WTC11 (cell line): ENCODE results near the gene LGALS1.

Source experiments
- CTCF ChIP-seq: fragments of 200-600 bp; IDR thresholded peaks from 2 replicates; pipeline ENCODE4 v1.8.0; 2022; ENCODE audit warnings: antibody characterized with exemption
- NR3C1 ChIP-seq: sonication (generic); formaldehyde crosslinking; conservative IDR thresholded peaks from 2 replicates; pipeline ENCODE4 v1.8.1; 2023; ENCODE audit warnings: low read depth, mild to moderate bottlenecking, missing genetic modification reagents
- SP1 ChIP-seq: sonication (generic); formaldehyde crosslinking; conservative IDR thresholded peaks from 2 replicates; pipeline ENCODE4 v1.8.1; 2022; ENCODE audit warnings: missing genetic modification reagents
- TP53 ChIP-seq: sonication (generic); formaldehyde crosslinking; IDR thresholded peaks from 2 replicates; pipeline ENCODE4 v1.8.1; 2023; ENCODE audit warnings: mild to moderate bottlenecking, missing genetic modification reagents
- TF ChIP-seq, protein P1 (sequence below): sonication (generic); formaldehyde crosslinking; IDR thresholded peaks from 2 replicates; pipeline ENCODE4 v1.8.0; 2022; ENCODE audit warnings: mild to moderate bottlenecking, missing genetic modification reagents

DNA sequence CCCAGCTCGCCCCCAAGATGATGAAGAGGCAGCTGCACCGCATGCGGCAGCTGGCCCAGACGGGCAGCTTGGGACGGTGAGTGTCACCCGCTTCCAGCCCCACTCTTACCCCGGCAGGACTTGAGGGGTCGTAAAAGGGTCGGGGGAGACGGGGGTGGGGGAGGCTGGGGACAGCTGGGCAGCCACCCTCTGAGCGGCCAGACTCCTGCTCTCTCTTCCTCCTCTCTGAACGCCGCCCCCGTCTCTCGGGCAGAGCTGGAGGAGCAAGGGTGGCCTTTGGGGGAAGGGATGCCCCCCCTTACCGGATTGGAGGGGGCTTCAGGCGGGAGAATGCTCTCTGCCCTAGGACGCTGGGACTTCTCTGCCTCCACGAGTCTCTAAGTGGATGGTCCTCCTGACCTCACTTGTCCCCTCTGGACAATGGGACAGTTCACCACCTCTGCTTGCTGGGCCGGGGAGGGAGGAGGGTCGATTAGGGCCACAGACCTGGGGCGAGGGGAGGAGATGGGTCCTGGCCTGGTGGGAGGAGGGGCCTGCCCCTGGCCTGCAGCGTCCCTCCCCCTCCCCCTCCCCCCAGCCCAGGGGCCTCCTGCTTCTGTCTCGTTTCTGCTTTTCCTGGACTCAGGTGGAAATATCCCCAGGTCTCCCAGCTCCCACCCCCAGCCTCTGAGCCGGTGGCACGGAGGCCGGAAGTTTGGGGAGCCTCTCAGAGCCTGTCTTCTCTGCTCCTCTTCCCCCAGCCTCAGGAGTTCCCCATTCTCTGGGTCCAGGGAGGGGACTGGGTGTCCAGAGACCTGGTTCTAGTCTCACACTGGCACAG lies 35.5 kb upstream of the LGALS1 start:
- no peak for TF ChIP-seq SP1 (CRISPR knock-in tag)
- TF ChIP-seq, protein P1, sequence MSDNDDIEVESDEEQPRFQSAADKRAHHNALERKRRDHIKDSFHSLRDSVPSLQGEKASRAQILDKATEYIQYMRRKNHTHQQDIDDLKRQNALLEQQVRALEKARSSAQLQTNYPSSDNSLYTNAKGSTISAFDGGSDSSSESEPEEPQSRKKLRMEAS (CRISPR knock-in tag), result no peak
- no peak for TF ChIP-seq NR3C1 (CRISPR knock-in tag)
- no peak for TF ChIP-seq CTCF
- TF ChIP-seq TP53, result no peak
